GM19467 (cell line): ENCODE data around the gene LRRC66.

Experiments
- ATAC-seq: cut with Tn5 transposase; IDR thresholded peaks from one replicate; pipeline ENCODE4 v1.9.1; 2021; ENCODE audit warnings: mild to moderate bottlenecking, moderate library complexity; ENCODE audit not compliant: unreplicated experiment

LRRC66 gene, protein sequence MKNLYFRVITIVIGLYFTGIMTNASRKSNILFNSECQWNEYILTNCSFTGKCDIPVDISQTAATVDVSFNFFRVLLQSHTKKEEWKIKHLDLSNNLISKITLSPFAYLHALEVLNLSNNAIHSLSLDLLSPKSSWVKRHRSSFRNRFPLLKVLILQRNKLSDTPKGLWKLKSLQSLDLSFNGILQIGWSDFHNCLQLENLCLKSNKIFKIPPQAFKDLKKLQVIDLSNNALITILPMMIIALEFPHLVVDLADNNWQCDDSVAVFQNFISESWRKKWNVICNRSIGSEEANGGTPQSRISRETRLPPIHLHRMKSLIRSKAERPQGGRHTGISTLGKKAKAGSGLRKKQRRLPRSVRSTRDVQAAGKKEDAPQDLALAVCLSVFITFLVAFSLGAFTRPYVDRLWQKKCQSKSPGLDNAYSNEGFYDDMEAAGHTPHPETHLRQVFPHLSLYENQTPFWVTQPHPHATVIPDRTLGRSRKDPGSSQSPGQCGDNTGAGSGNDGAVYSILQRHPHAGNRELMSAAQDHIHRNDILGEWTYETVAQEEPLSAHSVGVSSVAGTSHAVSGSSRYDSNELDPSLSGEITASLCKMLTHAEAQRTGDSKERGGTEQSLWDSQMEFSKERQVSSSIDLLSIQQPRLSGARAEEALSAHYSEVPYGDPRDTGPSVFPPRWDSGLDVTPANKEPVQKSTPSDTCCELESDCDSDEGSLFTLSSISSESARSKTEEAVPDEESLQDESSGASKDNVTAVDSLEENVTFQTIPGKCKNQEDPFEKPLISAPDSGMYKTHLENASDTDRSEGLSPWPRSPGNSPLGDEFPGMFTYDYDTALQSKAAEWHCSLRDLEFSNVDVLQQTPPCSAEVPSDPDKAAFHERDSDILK

DNA sequence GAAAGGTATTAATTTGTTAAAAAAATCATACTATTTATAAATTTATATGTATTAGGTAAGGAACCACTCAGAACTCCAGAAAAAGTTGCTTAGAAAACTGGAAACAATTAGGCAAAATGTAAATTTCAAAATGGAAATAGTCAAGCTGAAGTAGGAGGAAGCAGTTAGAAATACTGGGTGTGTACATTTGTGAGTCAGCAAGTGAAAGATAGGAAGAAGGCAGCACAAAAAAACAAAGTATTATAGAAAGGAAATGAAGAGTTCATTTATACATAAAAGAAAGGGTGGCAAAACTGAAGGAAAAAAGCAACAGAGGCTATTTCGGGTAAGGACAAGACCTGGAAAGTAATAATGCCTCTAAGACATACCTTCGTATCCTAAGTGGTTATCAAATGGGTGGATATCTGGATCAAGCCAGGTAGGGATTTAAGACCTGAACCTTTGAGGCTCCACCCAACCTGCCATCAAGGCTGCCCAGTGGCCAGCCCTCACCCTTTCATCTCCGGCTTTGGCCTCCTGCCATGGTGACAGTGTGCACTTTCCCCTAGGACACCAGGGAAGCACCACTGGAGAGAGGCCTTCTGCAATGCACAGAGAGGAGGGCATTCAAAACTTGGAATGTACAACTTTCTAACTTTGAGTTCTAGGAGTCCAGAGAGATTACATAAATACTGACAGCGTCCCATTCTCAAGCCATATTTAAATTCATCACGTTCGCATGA is at the start of gene LRRC66:
LRRC66 (minus strand) TSS at position 428 of the 722 bp plus-strand sequence. CDS start 2,750 bp downstream, outside the sequence.
- no peak for ATAC-seq

DNA sequence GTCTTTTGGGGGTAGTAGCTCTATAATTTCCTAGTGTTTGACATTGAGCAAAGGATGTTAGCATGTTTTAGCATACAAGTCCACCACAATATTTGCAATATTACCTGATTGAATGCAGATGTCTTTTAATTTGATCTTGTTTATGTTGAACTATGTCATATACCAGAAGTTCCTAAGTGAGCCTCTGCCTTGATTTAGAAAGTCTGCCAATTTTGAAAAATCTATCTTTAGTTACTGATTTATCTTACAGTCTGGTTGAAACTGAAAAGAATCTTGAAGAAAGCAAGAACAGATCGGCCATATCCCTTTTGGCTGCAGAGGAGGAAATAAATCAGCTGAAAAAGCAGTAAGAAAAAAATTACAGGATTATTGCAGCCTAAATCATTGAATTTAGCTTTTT is 49.4 kb upstream of the LRRC66 start:
- ATAC-seq, result no peak

GRCh38 chr4:52059372-52059771 is 39.2 kb upstream of the LRRC66 start:
- ATAC-seq, result no peak

- no peak for ATAC-seq
Measured at GRCh38 chr4:52058275-52058674, 38.1 kb upstream of the LRRC66 start.

- ATAC-seq, result no peak
Measured at GRCh38 chr4:52057196-52057595, 37.0 kb upstream of the LRRC66 start.

DNA sequence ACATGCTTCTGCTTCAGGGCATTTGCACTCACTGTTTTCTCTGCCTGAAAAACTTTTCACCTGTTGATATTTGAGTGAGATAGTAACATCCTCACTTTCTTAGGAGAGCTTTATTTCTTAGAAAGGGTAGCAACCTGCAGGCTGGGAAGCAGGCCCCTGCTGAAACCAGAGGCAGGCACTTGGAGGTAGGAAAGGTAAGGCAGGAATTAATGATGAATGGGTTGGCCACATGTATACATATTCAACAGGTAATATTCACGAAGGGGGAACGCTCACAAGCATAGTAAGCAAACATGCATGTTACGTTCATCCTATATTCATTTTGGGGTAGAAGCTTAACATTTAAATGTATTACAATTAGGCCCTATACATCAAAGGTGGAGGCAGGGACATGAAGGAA is 34.1 kb upstream of the LRRC66 start:
- ATAC-seq, result no peak

DNA sequence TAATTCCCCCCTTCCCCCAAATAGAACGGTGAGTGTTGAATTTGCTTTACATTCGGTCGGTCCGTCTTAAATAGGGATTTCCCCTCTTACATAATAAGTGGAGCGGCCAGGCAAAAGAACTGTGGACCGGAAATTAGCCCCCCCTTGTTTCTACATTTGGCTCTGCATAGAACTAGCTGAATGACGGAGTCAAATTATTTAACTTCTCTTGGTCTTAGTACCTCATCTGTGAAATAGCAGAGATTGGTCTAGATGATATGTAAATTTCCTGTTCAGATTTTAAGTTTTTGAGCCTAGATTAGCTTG is 32.3 kb upstream of the LRRC66 start:
- ATAC-seq, result peak; percentile 45

GRCh38 chr4:52051615-52052474 is 31.7 kb upstream of the LRRC66 start:
- no peak for ATAC-seq

GRCh38 chr4:52051213-52051614 is 31.1 kb upstream of the LRRC66 start, which contains the start of gene SPATA18:
SPATA18 (plus strand) TSS chr4:52051304; CDS start chr4:52051705, 401 bp downstream.
- no peak for ATAC-seq

GRCh38 chr4:52049266-52049665 is 29.1 kb upstream of the LRRC66 start:
- no peak for ATAC-seq

GRCh38 chr4:52045028-52045427 is 24.9 kb upstream of the LRRC66 start:
- ATAC-seq, result no peak

GRCh38 chr4:52038103-52038912 is 18.1 kb upstream of the LRRC66 start, which contains the start of gene SGCB:
SGCB (minus strand) TSS chr4:52038299; CDS start chr4:52038259, 40 bp downstream.
- ATAC-seq, result peak; percentile 93

DNA sequence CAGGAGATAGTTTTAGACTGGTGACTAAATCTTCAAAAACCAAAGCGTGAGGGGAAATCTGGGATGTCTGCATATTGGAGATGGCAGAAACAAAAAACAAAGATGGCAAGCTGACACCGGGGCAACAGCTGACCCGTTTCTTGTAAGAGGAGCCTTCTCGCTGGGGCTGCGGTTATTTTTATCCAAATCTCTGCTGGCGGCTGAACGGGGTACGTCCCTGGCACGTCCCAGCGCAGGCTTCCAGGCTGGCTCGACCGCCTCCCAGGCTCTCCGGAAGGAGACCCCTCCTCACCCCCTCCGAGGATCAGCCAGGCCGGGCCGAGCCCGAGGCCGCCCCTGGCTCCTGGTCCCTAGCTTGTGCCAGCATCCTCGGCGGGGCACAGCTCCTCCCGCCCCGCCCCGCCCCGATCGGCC is 17.5 kb upstream of the LRRC66 start:
- peak; percentile 62 for ATAC-seq

GRCh38 chr4:52036886-52037530 is 16.8 kb upstream of the LRRC66 start:
- ATAC-seq, result no peak

- no peak for ATAC-seq
Measured at GRCh38 chr4:52035190-52035589, 15.0 kb upstream of the LRRC66 start.

DNA sequence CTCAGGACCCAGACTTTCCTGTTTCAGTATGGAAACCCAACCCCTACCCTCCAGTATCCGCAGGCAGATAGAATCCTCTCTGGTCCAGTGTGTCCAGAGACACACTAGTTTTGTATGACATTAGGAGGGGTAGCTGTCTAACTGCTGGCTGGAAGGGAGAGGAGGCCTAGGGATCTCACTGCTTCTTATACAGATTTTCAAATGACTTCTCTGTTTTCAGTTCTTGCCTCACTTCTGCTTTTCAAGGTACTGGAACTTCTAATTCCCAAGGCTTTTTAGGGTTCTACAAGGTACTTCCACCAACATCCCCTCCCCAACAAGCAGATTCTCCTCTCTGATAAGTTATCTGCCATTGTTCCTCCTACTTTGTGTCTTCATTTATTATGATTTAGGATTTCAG is 11.8 kb upstream of the LRRC66 start:
- ATAC-seq, result no peak

DNA sequence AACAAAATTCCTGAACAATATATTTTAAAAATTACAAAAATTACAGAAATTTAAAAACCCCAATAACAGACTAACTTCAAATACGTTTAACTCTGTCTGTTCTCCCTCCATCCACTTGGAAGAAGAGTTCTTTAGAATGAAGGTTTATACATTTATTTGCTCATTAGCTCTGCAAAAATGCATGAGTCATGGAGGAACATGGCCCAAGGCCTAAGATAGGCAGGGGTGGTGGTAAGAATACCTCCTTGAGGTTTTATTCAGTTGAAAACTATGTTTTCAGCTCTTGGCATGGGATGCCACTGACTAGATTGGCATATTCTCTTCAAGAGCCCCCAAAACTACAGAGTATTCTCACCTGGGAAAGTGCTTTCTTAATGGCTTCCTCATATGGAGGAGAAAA is 8.8 kb upstream of the LRRC66 start:
- ATAC-seq, result no peak

GRCh38 chr4:52017814-52018213 is 2.3 kb downstream of the LRRC66 start:
- no peak for ATAC-seq

GRCh38 chr4:52016981-52017380 is 3.2 kb downstream of the LRRC66 start:
- no peak for ATAC-seq
